ENCODE measurements around the gene CES2.

DNA sequence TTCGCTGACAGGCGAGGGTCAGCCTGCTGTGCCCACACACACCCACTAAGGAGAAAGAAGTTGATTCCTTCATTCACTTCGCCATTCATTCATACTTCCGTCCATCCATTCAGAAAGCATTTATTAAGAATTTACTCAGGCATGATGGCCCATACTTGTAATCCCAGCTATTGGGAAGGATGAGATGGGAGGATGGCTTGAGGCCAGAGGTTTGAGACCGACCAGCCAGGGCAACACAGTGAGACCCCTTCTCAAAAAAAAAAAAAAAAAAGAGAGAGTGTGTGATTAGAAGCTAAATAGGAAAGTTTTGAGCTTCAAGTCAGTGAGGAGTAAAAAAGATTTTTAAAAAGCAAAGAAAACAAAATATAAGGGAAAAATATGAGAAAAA is 8.7 kb downstream of the CES2 start:
- TF ChIP-seq POLR2A (IDR thresholded peaks at IDR 0.05) (no peak), CTCF (IDR thresholded peaks at IDR 0.05) (no peak), EP300 (IDR thresholded peaks at IDR 0.05) (no peak)

All from ovary (tissue), 3 donors.